ENCODE measurements around the gene TTLL13. TPM values are rescaled to one million over a fixed set of nuclear protein-coding genes. Genes with fewer than 3 reads are reported as not detected.

The TTLL13 gene
- under 1 TPM; 0.15 to 0.46 TPM for total RNA-seq
- 0.21 TPM for polyA plus RNA-seq (2013, experiment 1 of 2)
- not detected for polyA plus RNA-seq (2013, experiment 2 of 2)
- long read RNA-seq, experiment 1, result 0 reads
- long read RNA-seq, experiment 2, result 0 reads
- long read RNA-seq, experiment 3, partial matches to known transcripts, result 0 of 1 reads
- long read RNA-seq, experiment 3, other reads (novel, unspliced or antisense), result 1 of 1 reads
- long read RNA-seq, experiment 4, result 0 reads

GRCh38 chr15:90249203-90249863 lies at the start of gene TTLL13:
Gene TTLL13 (plus strand): TSS chr15:90249556. CDS start chr15:90250631, 1,075 bp downstream.
- Mint-ChIP-seq H3K27ac (no peak within 1 kb of the TSS), H3K9me3 (no peaks in the 10 kb centered on the region), H3K4me1 (no peaks in the 10 kb centered on the region), H3K4me3 (peak within 1 kb of the TSS; percentile 63), H3K36me3 (ENCODE audit: low read depth) (no peaks in the 10 kb centered on the region), H3K27me3 (ENCODE audit: insufficient read depth) (peaks cover 19% of the 10 kb centered on the region)
- Histone ChIP-seq H3K27me3 (ENCODE audit: control insufficient read depth, insufficient read depth, low read length, poor library complexity, severe bottlenecking) (peaks cover 9% of the 10 kb centered on the region), H3K4me1 (ENCODE audit: control insufficient read depth, insufficient read depth, low read length) (no peaks in the 10 kb centered on the region), H3K4me3 (ENCODE audit: low read length) (peak within 1 kb of the TSS; percentile 82), H3K9ac (ENCODE audit: extremely low read depth, low read length, poor library complexity, severe bottlenecking) (peak within 1 kb of the TSS; percentile 47), H3K36me3 (ENCODE audit: control insufficient read depth, insufficient read depth, low read length) (no peaks in the 10 kb centered on the region), H3K9me3 (ENCODE audit: control insufficient read depth, low read length) (no peaks in the 10 kb centered on the region), H3K27ac (ENCODE audit: low read depth, low read length) (no peak within 1 kb of the TSS)
- TF ChIP-seq, protein P1, sequence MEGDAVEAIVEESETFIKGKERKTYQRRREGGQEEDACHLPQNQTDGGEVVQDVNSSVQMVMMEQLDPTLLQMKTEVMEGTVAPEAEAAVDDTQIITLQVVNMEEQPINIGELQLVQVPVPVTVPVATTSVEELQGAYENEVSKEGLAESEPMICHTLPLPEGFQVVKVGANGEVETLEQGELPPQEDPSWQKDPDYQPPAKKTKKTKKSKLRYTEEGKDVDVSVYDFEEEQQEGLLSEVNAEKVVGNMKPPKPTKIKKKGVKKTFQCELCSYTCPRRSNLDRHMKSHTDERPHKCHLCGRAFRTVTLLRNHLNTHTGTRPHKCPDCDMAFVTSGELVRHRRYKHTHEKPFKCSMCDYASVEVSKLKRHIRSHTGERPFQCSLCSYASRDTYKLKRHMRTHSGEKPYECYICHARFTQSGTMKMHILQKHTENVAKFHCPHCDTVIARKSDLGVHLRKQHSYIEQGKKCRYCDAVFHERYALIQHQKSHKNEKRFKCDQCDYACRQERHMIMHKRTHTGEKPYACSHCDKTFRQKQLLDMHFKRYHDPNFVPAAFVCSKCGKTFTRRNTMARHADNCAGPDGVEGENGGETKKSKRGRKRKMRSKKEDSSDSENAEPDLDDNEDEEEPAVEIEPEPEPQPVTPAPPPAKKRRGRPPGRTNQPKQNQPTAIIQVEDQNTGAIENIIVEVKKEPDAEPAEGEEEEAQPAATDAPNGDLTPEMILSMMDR (conservative IDR thresholded peaks at IDR 0.05), result no peak
- DNase-seq, result peak; percentile 99
- WGBS, 2 experiments (ENCODE audit: insufficient coverage in 1 of 2, insufficient read length in 1 of 2), result 2 to 4% methylated on average over 19 to 44 of the region's 44 CpGs

DNA sequence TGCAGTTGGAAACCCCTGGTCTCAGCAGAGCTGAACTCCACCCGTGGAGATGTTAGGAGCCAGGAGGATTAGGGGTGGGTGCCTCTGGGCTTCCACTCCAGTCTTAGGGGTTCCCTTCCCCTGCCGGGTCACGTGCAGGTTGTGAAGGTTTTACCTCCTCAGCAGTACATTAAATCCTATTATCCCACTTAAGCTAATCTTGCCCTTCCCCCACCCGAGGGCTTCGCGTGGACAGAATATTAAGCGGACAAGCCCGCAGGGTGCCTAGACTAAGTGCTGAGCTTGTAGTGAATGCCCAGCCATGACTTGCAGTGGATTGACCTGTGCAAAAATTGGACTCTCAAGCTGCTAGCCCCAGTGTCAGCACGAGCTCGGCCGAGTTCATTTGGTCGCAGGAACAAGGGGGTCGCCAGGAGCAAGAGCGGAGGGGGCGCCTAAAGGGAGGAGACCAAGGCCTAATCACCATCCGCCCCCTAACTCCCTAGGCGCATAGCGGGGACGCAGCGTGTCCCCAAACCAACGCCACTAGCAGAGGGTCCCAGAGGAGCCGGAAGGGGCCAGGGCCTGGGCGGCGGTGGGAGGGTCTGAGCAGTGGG lies 48.7 kb upstream of the TTLL13 start:
- Mint-ChIP-seq H3K36me3 (ENCODE audit: low read depth) (no peaks in the 10 kb centered on the region), H3K4me3 (peak overlapping the region; percentile 77), H3K9me3 (no peaks in the 10 kb centered on the region), H3K4me1 (peaks cover 11% of the 10 kb centered on the region), H3K27ac (peak overlapping the region; percentile 92), H3K27me3 (ENCODE audit: insufficient read depth) (no peaks in the 10 kb centered on the region)
- TF ChIP-seq, protein P1 (conservative IDR thresholded peaks at IDR 0.05), result no peak
- H3K9me3 ChIP-seq (ENCODE audit: control insufficient read depth, low read length), result no peaks in the 10 kb centered on the region
- DNase-seq, result no peak
- H3K9ac ChIP-seq (ENCODE audit: extremely low read depth, low read length, poor library complexity, severe bottlenecking), result peak overlapping the region; percentile 25
- H3K4me1 ChIP-seq (ENCODE audit: control insufficient read depth, insufficient read depth, low read length), result peaks cover 3% of the 10 kb centered on the region
- H3K4me3 ChIP-seq (ENCODE audit: low read length), result peak overlapping the region; percentile 89
- WGBS, 2 experiments (ENCODE audit: insufficient coverage in 1 of 2, insufficient read length in 1 of 2), result 14 to 24% methylated on average over 11 to 24 of the region's 24 CpGs
- H3K36me3 ChIP-seq (ENCODE audit: control insufficient read depth, insufficient read depth, low read length), result no peaks in the 10 kb centered on the region
- H3K27me3 ChIP-seq (ENCODE audit: control insufficient read depth, insufficient read depth, low read length, poor library complexity, severe bottlenecking), result peaks cover 6% of the 10 kb centered on the region
- peak overlapping the region; percentile 44 for H3K27ac ChIP-seq (ENCODE audit: low read depth, low read length)

GRCh38 chr15:90201130-90201943 lies 48.0 kb upstream of the TTLL13 start, which contains the start of gene SEMA4B:
Gene SEMA4B (plus strand): TSS chr15:90201330. CDS start chr15:90201579, 249 bp downstream.
- peak; percentile 93 for DNase-seq
- peak within 1 kb of the TSS; percentile 44 for H3K27ac ChIP-seq (ENCODE audit: low read depth, low read length)
- H3K27me3 ChIP-seq (ENCODE audit: control insufficient read depth, insufficient read depth, low read length, poor library complexity, severe bottlenecking), result peaks cover 6% of the 10 kb centered on the region
- Mint-ChIP-seq H3K27ac (peak within 1 kb of the TSS; percentile 92), H3K36me3 (ENCODE audit: low read depth) (no peaks in the 10 kb centered on the region), H3K4me3 (peak within 1 kb of the TSS; percentile 77), H3K4me1 (peaks cover 17% of the 10 kb centered on the region), H3K27me3 (ENCODE audit: insufficient read depth) (no peaks in the 10 kb centered on the region), H3K9me3 (no peaks in the 10 kb centered on the region)
- H3K36me3 ChIP-seq (ENCODE audit: control insufficient read depth, insufficient read depth, low read length), result no peaks in the 10 kb centered on the region
- no peaks in the 10 kb centered on the region for H3K9me3 ChIP-seq (ENCODE audit: control insufficient read depth, low read length)
- 0 to 3% methylated on average over 11 to 88 of the region's 88 CpGs for WGBS, 2 experiments (ENCODE audit: insufficient coverage in 1 of 2, insufficient read length in 1 of 2)
- peak within 1 kb of the TSS; percentile 89 for H3K4me3 ChIP-seq (ENCODE audit: low read length)
- peak within 1 kb of the TSS; percentile 55 for H3K9ac ChIP-seq (ENCODE audit: extremely low read depth, low read length, poor library complexity, severe bottlenecking)
- peaks cover 3% of the 10 kb centered on the region for H3K4me1 ChIP-seq (ENCODE audit: control insufficient read depth, insufficient read depth, low read length)
- TF ChIP-seq, protein P1 (conservative IDR thresholded peaks at IDR 0.05), result no peak

All from endodermal cell (in vitro differentiated cells).